ENCODE results near the gene IQGAP3. TPM values are rescaled to one million over a fixed set of nuclear protein-coding genes. Genes with fewer than 3 reads are reported as not detected.
"Not testable (repeated sequence)": the region's sequence is repeated elsewhere in the genome, so short reads cannot be mapped to it uniquely, and the experiment has no call there.

IQGAP3 gene
- total and polyA plus RNA-seq, 2 donors (not counting 1 experiment from before 2014, with no cell fraction given): 0.07 to 0.12 TPM

DNA sequence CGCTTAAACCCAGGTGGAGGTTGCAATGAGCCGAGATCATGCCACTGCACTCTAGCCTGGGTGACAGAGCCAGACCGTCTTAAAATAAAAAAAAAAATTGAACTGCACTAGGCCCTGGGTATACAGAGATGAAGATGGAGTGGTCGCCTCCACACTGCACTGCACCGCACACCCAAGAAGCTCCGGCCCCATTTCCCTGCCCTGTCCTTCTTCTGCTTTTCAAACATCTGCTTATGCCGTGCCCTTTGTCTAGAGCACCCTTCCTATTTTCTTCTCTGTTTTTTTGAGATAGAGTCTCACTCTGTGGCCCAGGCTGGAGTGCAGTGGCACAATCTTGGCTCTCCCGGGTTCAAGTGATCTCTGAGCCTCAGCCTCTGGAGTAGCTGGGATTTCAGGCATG, 17.4 kb downstream of the IQGAP3 start:
- DNase-seq: no peak

DNA sequence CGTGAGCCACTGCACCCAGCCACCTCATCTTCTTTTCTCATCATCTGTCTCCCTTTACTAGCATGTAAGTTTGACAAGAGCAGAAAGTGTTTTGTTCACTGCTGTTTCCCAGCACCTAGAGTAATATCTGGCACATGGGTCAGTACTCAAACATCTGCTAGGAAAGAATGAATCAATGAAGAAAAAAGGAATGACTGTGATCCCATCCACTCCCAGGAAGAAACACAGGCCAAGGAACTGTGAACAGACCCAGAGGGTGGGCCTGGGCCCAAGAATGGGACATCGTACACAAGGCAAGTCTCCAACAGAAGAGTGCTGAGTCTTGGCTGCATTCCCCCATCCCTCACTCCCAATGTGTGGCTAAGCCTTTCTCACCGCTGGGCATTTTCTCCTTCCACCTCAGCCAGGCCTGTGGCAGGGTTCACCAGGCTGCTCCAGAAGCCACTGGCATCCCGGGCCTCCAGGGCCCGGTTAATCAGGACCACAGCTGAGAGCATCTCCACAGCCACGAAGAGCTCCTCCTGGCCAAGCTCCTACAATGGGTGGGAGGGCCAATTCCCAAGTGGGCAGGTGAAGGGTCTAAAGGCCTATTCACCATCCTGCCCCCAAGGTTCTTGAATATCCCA, 18.4 kb downstream of the IQGAP3 start:
- 100% methylated on average over 2 of the region's 6 CpGs for WGBS (ENCODE audit: insufficient coverage)
- peaks cover 49% of the 10 kb centered on the region for H3K4me1 Mint-ChIP-seq
- H2AFZ ChIP-seq (ENCODE audit: insufficient read depth, low read depth, low read length, poor library complexity, severe bottlenecking): no peak overlapping the region
- intact Hi-C loops (cut with micrococcal nuclease): no loop called here
- no peak overlapping the region for H3K4me3 Mint-ChIP-seq
- no peak for TF ChIP-seq EZH2 (IDR thresholded peaks at IDR 0.05; ENCODE audit: borderline replicate concordance, insufficient read depth, low read depth, low read length, poor library complexity, severe bottlenecking)
- TF ChIP-seq, protein P1, sequence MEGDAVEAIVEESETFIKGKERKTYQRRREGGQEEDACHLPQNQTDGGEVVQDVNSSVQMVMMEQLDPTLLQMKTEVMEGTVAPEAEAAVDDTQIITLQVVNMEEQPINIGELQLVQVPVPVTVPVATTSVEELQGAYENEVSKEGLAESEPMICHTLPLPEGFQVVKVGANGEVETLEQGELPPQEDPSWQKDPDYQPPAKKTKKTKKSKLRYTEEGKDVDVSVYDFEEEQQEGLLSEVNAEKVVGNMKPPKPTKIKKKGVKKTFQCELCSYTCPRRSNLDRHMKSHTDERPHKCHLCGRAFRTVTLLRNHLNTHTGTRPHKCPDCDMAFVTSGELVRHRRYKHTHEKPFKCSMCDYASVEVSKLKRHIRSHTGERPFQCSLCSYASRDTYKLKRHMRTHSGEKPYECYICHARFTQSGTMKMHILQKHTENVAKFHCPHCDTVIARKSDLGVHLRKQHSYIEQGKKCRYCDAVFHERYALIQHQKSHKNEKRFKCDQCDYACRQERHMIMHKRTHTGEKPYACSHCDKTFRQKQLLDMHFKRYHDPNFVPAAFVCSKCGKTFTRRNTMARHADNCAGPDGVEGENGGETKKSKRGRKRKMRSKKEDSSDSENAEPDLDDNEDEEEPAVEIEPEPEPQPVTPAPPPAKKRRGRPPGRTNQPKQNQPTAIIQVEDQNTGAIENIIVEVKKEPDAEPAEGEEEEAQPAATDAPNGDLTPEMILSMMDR (IDR thresholded peaks at IDR 0.05): no peak
- peak overlapping the region; percentile 3 for H3K27ac Mint-ChIP-seq
- no peaks in the 10 kb centered on the region for H3K27me3 ChIP-seq (replicated peaks in 1 of 4; ENCODE audit: control extremely low read depth in 1 of 4, control insufficient read depth in 3 of 4, insufficient read depth in 4 of 4, low read length in 3 of 4)
- H4K20me1 ChIP-seq (ENCODE audit: control insufficient read depth, insufficient read depth, low read length, poor library complexity, severe bottlenecking): no peaks in the 10 kb centered on the region
- no peak overlapping the region for H3K9ac ChIP-seq (ENCODE audit: low read length)
- no peak overlapping the region for H3K27ac ChIP-seq (ENCODE audit: low read length in 2 of 2)
- H3K27me3 Mint-ChIP-seq: no peaks in the 10 kb centered on the region
- H3K4me2 ChIP-seq (replicated peaks; ENCODE audit: low read depth, low read length, poor library complexity, severe bottlenecking): peak overlapping the region; percentile 59
- ATAC-seq (ENCODE audit: low read depth): no peak
- no peaks in the 10 kb centered on the region for H3K36me3 ChIP-seq (replicated peaks in 1 of 2; ENCODE audit: control extremely low read depth in 1 of 2, control insufficient read depth in 1 of 2, extremely low read depth in 1 of 2, insufficient read depth in 2 of 2, low read length in 1 of 2)
- peaks cover 0 to 2% (median 0%) of the 10 kb centered on the region in 3 donors for H3K9me3 ChIP-seq (ENCODE audit: control extremely low read depth in 1 of 3, control insufficient read depth in 2 of 3, insufficient read depth in 1 of 3, low read length in 2 of 3)
- no peak overlapping the region for H3K4me3 ChIP-seq (ENCODE audit: control extremely low read depth in 1 of 5, extremely low read depth in 1 of 5, insufficient read depth in 1 of 5, low read depth in 2 of 5, low read length in 4 of 5)
- POLR2A ChIA-PET: interaction anchor here (0.7 kb wide), 1 partner anchor 49 kb away, joined by 3 read pairs; no protein-coding TSS in a partner anchor
- CTCF ChIA-PET: interaction anchor here (1.2 to 1.5 kb wide), 3 partner anchors 23 to 73 kb away, joined by 3 to 6 read pairs (median 4); no protein-coding TSS in a partner anchor
- H3K9me3 Mint-ChIP-seq (ENCODE audit: insufficient read depth): no peaks in the 10 kb centered on the region
- no peaks in the 10 kb centered on the region for H3K79me2 ChIP-seq (ENCODE audit: control insufficient read depth, insufficient read depth, low read length)
- peaks cover 45 to 49% of the 10 kb centered on the region in 2 donors for H3K4me1 ChIP-seq (ENCODE audit: control insufficient read depth in 2 of 2, insufficient read depth in 2 of 2, low read length in 2 of 2)
- DNase-seq: no peak

More for the DNA sequence above, 17.4 kb downstream of the IQGAP3 start:
- Mint-ChIP-seq H3K27me3 (no peaks in the 10 kb centered on the region), H3K4me3 (no peak overlapping the region), H3K27ac (peak overlapping the region; percentile 32), H3K4me1 (peaks cover 46% of the 10 kb centered on the region), H3K9me3 (ENCODE audit: insufficient read depth) (no peaks in the 10 kb centered on the region)
- ChIA-PET CTCF (interaction anchor here (0.6 to 1.5 kb wide), 7 partner anchors 12 to 171 kb away, joined by 3 to 6 read pairs (median 3); no protein-coding TSS in a partner anchor), POLR2A (no interaction called here)
- Histone ChIP-seq H3K27ac (ENCODE audit: low read length in 2 of 2) (no peak overlapping the region), H3K4me1 (ENCODE audit: control insufficient read depth in 2 of 2, insufficient read depth in 2 of 2, low read length in 2 of 2) (peaks cover 45 to 49% of the 10 kb centered on the region in 2 donors), H3K4me2 (replicated peaks; ENCODE audit: low read depth, low read length, poor library complexity, severe bottlenecking) (no peak overlapping the region), H3K9me3 (ENCODE audit: control extremely low read depth in 1 of 3, control insufficient read depth in 2 of 3, insufficient read depth in 1 of 3, low read length in 2 of 3) (peaks cover 0 to 2% (median 0%) of the 10 kb centered on the region in 3 donors), H2AFZ (ENCODE audit: insufficient read depth, low read depth, low read length, poor library complexity, severe bottlenecking) (no peak overlapping the region), H3K27me3 (replicated peaks in 1 of 4; ENCODE audit: control extremely low read depth in 1 of 4, control insufficient read depth in 3 of 4, insufficient read depth in 4 of 4, low read length in 3 of 4) (no peaks in the 10 kb centered on the region), H3K9ac (ENCODE audit: low read length) (no peak overlapping the region), H3K4me3 (ENCODE audit: control extremely low read depth in 1 of 5, extremely low read depth in 1 of 5, insufficient read depth in 1 of 5, low read depth in 2 of 5, low read length in 4 of 5) (no peak overlapping the region), H3K79me2 (ENCODE audit: control insufficient read depth, insufficient read depth, low read length) (no peaks in the 10 kb centered on the region), H3K36me3 (replicated peaks in 1 of 2; ENCODE audit: control extremely low read depth in 1 of 2, control insufficient read depth in 1 of 2, extremely low read depth in 1 of 2, insufficient read depth in 2 of 2, low read length in 1 of 2) (no peaks in the 10 kb centered on the region), H4K20me1 (ENCODE audit: control insufficient read depth, insufficient read depth, low read length, poor library complexity, severe bottlenecking) (no peaks in the 10 kb centered on the region)
- TF ChIP-seq, protein P1 (IDR thresholded peaks at IDR 0.05): no peak
- TF ChIP-seq EZH2 (IDR thresholded peaks at IDR 0.05; ENCODE audit: borderline replicate concordance, insufficient read depth, low read depth, low read length, poor library complexity, severe bottlenecking): no peak
- 75% methylated on average over 7 of the region's 8 CpGs for WGBS (ENCODE audit: insufficient coverage)
- no peak for ATAC-seq (ENCODE audit: low read depth)
- intact Hi-C loops (cut with micrococcal nuclease): no loop called here

DNA sequence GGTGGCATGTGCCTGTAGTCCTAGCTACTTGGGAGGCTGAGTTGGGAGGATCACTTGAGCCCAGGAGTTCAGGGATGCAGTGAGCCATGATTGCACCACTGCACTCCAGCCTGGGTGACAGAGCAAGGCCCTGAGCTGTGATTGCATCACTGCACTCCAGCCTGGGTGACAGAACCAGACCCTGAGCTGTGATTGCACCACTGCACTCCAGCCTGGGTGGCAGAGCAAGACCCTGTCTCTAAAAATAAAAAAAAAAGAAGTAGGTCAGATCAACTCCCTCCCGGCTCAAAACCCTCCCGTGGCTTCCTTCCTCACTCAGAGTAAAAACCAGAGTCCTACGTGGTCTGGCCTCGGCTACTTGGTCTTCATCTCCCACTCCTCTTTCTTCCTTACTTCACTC, 19.4 kb downstream of the IQGAP3 start:
- peak overlapping the region; percentile 17 for H3K9ac ChIP-seq (ENCODE audit: low read length)
- H3K9me3 ChIP-seq (ENCODE audit: control extremely low read depth in 1 of 3, control insufficient read depth in 2 of 3, insufficient read depth in 1 of 3, low read length in 2 of 3); H3K27me3 Mint-ChIP-seq; H3K9me3 Mint-ChIP-seq (ENCODE audit: insufficient read depth); H3K27me3 ChIP-seq (replicated peaks in 1 of 4; ENCODE audit: control extremely low read depth in 1 of 4, control insufficient read depth in 3 of 4, insufficient read depth in 4 of 4, low read length in 3 of 4); H3K36me3 ChIP-seq (replicated peaks in 1 of 2; ENCODE audit: control extremely low read depth in 1 of 2, control insufficient read depth in 1 of 2, extremely low read depth in 1 of 2, insufficient read depth in 2 of 2, low read length in 1 of 2); intact Hi-C loops (cut with micrococcal nuclease); H3K79me2 ChIP-seq (ENCODE audit: control insufficient read depth, insufficient read depth, low read length); H4K20me1 ChIP-seq (ENCODE audit: control insufficient read depth, insufficient read depth, low read length, poor library complexity, severe bottlenecking); H3K4me3 ChIP-seq (ENCODE audit: control extremely low read depth in 1 of 5, extremely low read depth in 1 of 5, insufficient read depth in 1 of 5, low read depth in 2 of 5, low read length in 4 of 5): not testable (repeated sequence)
- Mint-ChIP-seq H3K4me1 (peaks cover 49% of the 10 kb centered on the region), H3K27ac (peak overlapping the region; percentile 67), H3K4me3 (peak overlapping the region; percentile 69)
- H3K4me2 ChIP-seq (replicated peaks; ENCODE audit: low read depth, low read length, poor library complexity, severe bottlenecking): peak overlapping the region; percentile 59
- DNase-seq: peak; percentile 54
- 3% methylated on average over 4 of the region's 4 CpGs for WGBS (ENCODE audit: insufficient coverage)
- H3K27ac ChIP-seq (ENCODE audit: low read length in 2 of 2): peak overlapping the region in 1 of 2 donors; percentile 58
- ChIA-PET CTCF (interaction anchor here (1.2 to 1.6 kb wide), 2 partner anchors 24 to 72 kb away, joined by 3 to 7 read pairs; no protein-coding TSS in a partner anchor), POLR2A (interaction anchor here (0.7 kb wide), 1 partner anchor 48 kb away, joined by 3 read pairs; no protein-coding TSS in a partner anchor)
- peak overlapping the region; percentile 65 for H2AFZ ChIP-seq (ENCODE audit: insufficient read depth, low read depth, low read length, poor library complexity, severe bottlenecking)
- peak; percentile 69 for ATAC-seq (ENCODE audit: low read depth)
- peaks cover 45 to 49% of the 10 kb centered on the region in 2 donors for H3K4me1 ChIP-seq (ENCODE audit: control insufficient read depth in 2 of 2, insufficient read depth in 2 of 2, low read length in 2 of 2)
